Neural progenitor cell (in vitro differentiated cells): ENCODE measurements around the gene PLXDC2.

Source experiments
- CTCF ChIP-seq: fragments of 200-600 bp; sonication (generic); IDR thresholded peaks from 2 replicates; pipeline ENCODE4 v1.5.1; 2017; ENCODE audit warnings: antibody characterized with exemption, mild to moderate bottlenecking
- EZH2 ChIP-seq: fragments of 200-600 bp; sonication (generic); IDR thresholded peaks from 2 replicates; pipeline ENCODE4 v1.6.1; 2017; ENCODE audit warnings: antibody characterized with exemption, mild to moderate bottlenecking, moderate library complexity
- EZH2phosphoT487 ChIP-seq: fragments of 200-600 bp; sonication (generic); IDR thresholded peaks from 2 replicates; pipeline ENCODE4 v1.6.1; 2017; ENCODE audit warnings: antibody characterized with exemption

- TF ChIP-seq EZH2phosphoT487 (no peak), CTCF (no peak), EZH2 (no peak)
Measured at GRCh38 chr10:19983880-19984565, 167.8 kb downstream of the PLXDC2 start.
